22Rv1 (cell line): ENCODE data around the gene ABHD11.
A peak's percentile ranks its signal among the peaks of the same experiment; 100 is the strongest.

ENCODE experiments used
- H3K27ac ChIP-seq: fragments of 450-650 bp; 2 replicates; pipeline ENCODE4 v1.5.1; 2017
- ZFX ChIP-seq: fragments of 450-650 bp; IDR thresholded peaks from 2 replicates; pipeline ENCODE4 v1.6.1; 2017; ENCODE audit warnings: antibody characterized with exemption, borderline replicate concordance
- TF ChIP-seq, protein P1 (sequence below): fragments of 450-650 bp; IDR thresholded peaks from 2 replicates; pipeline ENCODE4 v1.5.1; 2017; ENCODE audit warnings: mild to moderate bottlenecking

ABHD11 gene

GRCh38 chr7:73770860-73771670 lies 32.5 kb upstream of the ABHD11 start:
- TF ChIP-seq, protein P1, sequence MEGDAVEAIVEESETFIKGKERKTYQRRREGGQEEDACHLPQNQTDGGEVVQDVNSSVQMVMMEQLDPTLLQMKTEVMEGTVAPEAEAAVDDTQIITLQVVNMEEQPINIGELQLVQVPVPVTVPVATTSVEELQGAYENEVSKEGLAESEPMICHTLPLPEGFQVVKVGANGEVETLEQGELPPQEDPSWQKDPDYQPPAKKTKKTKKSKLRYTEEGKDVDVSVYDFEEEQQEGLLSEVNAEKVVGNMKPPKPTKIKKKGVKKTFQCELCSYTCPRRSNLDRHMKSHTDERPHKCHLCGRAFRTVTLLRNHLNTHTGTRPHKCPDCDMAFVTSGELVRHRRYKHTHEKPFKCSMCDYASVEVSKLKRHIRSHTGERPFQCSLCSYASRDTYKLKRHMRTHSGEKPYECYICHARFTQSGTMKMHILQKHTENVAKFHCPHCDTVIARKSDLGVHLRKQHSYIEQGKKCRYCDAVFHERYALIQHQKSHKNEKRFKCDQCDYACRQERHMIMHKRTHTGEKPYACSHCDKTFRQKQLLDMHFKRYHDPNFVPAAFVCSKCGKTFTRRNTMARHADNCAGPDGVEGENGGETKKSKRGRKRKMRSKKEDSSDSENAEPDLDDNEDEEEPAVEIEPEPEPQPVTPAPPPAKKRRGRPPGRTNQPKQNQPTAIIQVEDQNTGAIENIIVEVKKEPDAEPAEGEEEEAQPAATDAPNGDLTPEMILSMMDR: no peak
- TF ChIP-seq ZFX: no peak
- H3K27ac ChIP-seq: peak overlapping the region; percentile 87

- peak within 1 kb of the TSS; percentile 87 for H3K27ac ChIP-seq
- no peak for TF ChIP-seq ZFX
- TF ChIP-seq, protein P1: no peak
Measured at GRCh38 chr7:73770002-73770859, 31.6 kb upstream of the ABHD11 start, which contains the start of gene CLDN3. CLDN3 (minus strand) TSS chr7:73770270; CDS start chr7:73770049, 221 bp downstream.

- TF ChIP-seq, protein P1: peak; percentile 9; the same call in 1 of the 2 replicates
- TF ChIP-seq ZFX: no peak
- peak overlapping the region; percentile 87 for H3K27ac ChIP-seq
Measured at GRCh38 chr7:73769481-73770001, 30.9 kb upstream of the ABHD11 start.

- H3K27ac ChIP-seq: peak overlapping the region; percentile 87
- TF ChIP-seq, protein P1: no peak
- TF ChIP-seq ZFX: no peak
Measured at GRCh38 chr7:73768641-73769480, 30.3 kb upstream of the ABHD11 start.

DNA sequence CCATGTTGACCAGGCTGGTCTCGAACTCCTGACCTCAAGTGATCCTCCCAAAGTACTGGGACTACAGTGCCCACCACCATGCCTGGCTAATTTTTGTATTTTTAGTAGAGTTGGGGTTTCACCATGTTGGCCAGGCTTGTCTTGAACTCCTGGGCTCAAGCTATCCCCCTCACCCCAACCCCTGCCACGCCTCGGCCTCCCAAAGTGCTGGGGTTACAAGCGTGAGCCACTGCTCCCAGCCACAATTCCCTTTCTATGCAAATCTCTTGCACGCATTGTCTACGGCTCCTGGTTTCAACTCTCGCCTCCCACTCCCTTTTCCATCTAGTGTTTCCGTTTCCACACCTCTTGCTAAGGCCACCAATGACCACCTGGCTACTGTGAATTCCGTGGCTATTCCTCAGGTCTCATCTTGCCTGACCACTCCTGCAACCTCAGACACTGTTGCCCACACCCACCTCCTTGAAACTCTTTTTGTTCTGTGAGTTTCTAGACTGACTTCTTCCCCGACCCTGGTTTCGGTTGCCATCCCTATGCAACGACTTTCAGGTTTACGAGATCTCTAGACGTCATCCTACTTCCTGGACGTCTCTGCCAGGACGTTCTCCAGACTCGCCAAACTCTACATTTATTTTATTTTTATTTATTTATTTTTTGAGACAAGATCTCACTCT lies 28.1 kb upstream of the ABHD11 start:
- H3K27ac ChIP-seq: peak overlapping the region; percentile 87
- TF ChIP-seq, protein P1: no peak
- no peak for TF ChIP-seq ZFX

GRCh38 chr7:73762659-73762999 lies 24.0 kb upstream of the ABHD11 start:
- no peak overlapping the region; the same call in 1 of the 2 replicates for H3K27ac ChIP-seq
- no peak for TF ChIP-seq ZFX
- TF ChIP-seq, protein P1: no peak
